Activated T-cell treated with anti-CD3 and anti-CD28 coated beads, Interleukin-2, amount 50 U/mL, for 72 hours (primary cell): ENCODE measurements around the gene UNC13B. TPM values are rescaled to one million over a fixed set of nuclear protein-coding genes. Genes with fewer than 3 reads are reported as not detected.
"Not testable (repeated sequence)": the region's sequence is repeated elsewhere in the genome, so short reads cannot be mapped to it uniquely, and the experiment has no call there.

Experiments used
- ATAC-seq, 2 donors: fragments of 150-1000 bp; cut with Tn5 transposase; replicated peaks in 1 of 2; 2 replicates each; pipeline ENCODE4 v1.10.0; 2021; ENCODE audit warnings: moderate library complexity in 2 of 2, mild to moderate bottlenecking in 1 of 2
- DNase-seq, 2 donors: peaks; one replicate each; pipeline ENCODE4 v3.0.0; 2021 to 2022; ENCODE audit warnings: mixed read lengths in 1 of 2
- H3K27ac Mint-ChIP-seq: one replicate; pipeline ENCODE4 v1.8.0; 2022; ENCODE audit warnings: mild to moderate bottlenecking, moderate library complexity, mixed read lengths
- H3K27me3 Mint-ChIP-seq: one replicate; pipeline ENCODE4 v1.8.0; 2022; ENCODE audit warnings: low read depth, mixed read lengths
- H3K36me3 Mint-ChIP-seq, 2 donors: one replicate each; pipeline ENCODE4 v1.8.0; 2022; ENCODE audit warnings: mixed read lengths in 2 of 2, mild to moderate bottlenecking in 1 of 2; ENCODE audit not compliant: insufficient read depth in 2 of 2
- H3K4me1 Mint-ChIP-seq: one replicate; pipeline ENCODE4 v1.8.0; 2022; ENCODE audit warnings: low read depth, mixed read lengths
- H3K4me3 Mint-ChIP-seq, 2 donors: one replicate each; pipeline ENCODE4 v1.8.0; 2022; ENCODE audit warnings: mild to moderate bottlenecking in 2 of 2, mixed read lengths in 2 of 2, moderate library complexity in 2 of 2
- H3K9me3 Mint-ChIP-seq, 2 donors: one replicate each; pipeline ENCODE4 v1.8.0; 2022; ENCODE audit warnings: mixed read lengths in 2 of 2
- total RNA-seq, 2 donors: library from RNA; stranded (reverse); gene quantifications; one replicate each; pipeline ENCODE4 v1.2.3, GENCODE V29; 2022

Gene UNC13B
- total RNA-seq, 2 donors from 2014 or later: 0.91 to 1.2 TPM

DNA sequence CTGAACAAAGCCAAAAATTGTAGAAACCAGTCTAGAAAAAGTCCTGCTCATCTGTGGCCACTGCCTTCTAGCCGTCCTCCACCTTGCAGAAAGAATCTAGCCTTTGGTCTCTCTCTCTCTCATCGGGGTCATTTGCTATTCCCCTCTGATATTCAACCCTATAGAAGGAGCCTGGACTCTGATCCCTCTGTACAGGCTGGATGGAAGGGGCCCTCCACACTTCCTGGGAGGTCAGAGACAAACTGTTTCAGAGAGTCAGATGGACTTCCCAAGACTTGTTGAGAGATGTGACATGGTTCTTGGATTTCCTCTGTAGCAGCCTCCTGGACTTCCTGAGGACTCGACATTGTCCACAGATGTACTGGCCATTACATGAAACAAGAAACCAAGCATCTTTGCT, 243.1 kb downstream of the UNC13B start:
- Mint-ChIP-seq H3K27me3 (peaks cover 20% of the 10 kb centered on the region), H3K36me3 (no peaks in the 10 kb centered on the region), H3K4me3 (no peak overlapping the region), H3K4me1 (no peaks in the 10 kb centered on the region), H3K9me3 (no peaks in the 10 kb centered on the region), H3K27ac (no peak overlapping the region)
- no peak for ATAC-seq
- no peak for DNase-seq

DNA sequence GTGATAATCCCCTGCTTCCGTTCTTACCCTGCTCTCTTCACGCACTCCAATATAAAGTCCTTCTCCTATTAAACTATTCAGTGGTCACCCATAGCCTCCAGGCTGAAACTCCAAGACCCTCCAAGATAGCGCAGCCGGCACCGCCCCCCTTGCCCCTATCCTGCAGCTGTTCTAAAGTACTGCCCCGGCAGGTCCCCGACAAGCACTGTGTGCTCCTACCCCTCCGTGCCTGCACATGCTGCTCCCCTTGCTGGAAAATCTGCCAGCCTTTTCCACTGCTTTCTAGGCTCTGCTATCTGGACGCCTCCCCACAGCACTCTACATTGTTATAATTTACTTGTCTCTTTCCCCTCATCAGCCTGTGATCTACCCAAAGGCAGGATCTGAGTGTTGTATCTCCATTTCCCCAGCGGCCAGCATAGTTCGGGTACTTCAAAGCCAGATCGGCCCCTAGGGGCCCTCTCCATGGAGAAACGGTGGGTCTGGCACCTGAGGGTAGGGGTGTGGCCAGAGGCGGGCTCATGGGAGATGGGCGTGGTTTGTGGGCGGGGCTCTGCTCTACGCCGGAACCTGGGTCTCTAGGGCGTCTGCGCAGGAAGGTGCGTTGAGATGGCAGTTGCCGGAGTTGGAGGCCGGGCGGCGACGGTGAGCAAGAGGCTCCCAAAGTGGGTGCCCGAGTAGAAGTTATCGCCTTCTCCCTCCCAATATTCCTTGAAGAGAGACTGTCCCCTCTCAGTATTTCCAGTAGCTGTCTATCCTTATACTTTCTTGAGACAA, 244.6 kb downstream of the UNC13B start:
- Mint-ChIP-seq H3K9me3 (no peaks in the 10 kb centered on the region), H3K27ac (no peak overlapping the region), H3K27me3 (peaks cover 20% of the 10 kb centered on the region), H3K4me3 (peak overlapping the region; percentile 3 to 65), H3K36me3 (no peaks in the 10 kb centered on the region), H3K4me1 (no peaks in the 10 kb centered on the region)
- peak; percentile 45 to 61 for DNase-seq
- peak; percentile 66 to 85 for ATAC-seq

DNA sequence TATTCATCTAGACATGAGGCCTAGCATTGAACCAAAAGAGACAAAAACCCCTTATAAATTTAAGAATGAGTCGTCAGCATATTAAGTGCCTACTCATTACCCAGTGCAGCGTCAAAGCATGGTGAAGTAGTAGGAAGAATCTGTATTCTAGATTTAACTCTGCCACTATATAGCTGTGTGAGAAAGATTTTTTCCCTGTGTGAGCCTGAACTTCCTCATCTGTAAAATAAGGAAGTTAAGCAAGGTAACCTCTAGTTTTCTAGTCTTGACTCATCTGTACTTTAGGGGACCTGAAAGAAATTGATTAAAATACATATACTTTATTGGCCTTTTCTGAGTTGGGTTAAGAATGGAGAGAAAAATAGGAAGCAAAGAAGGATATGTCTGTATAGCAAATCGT, 246.0 kb downstream of the UNC13B start:
- peaks cover 15% of the 10 kb centered on the region for H3K27me3 Mint-ChIP-seq
- DNase-seq (no peak), ATAC-seq (no peak)
- H3K4me3 Mint-ChIP-seq: no peak overlapping the region
- no peaks in the 10 kb centered on the region for H3K9me3 Mint-ChIP-seq
- H3K27ac Mint-ChIP-seq: peak overlapping the region; percentile 74
- no peaks in the 10 kb centered on the region for H3K36me3 Mint-ChIP-seq
- H3K4me1 Mint-ChIP-seq: no peaks in the 10 kb centered on the region

DNA sequence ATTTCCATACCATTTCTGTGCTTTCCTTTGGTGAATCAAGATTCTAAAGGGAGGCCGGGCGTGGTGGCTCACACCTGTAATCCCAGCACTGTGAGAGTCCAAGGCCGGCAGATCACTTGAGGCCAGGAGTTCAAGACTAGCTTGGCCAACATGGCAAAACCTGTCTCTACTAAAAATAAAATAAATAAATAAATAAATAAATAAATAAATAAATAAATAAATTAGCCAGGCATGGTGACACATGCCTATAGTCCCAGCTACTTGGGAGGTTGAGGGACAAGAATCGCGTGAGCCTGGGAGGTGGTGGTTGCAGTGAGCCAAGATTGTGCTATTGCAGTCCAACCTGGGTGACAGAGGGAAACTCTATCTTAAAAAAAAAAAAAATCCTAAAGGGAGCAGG, 247.6 kb downstream of the UNC13B start:
- H3K4me3 Mint-ChIP-seq, H3K27ac Mint-ChIP-seq, H3K9me3 Mint-ChIP-seq, H3K4me1 Mint-ChIP-seq, DNase-seq, ATAC-seq, H3K36me3 Mint-ChIP-seq: not testable (repeated sequence)
- peaks cover 15% of the 10 kb centered on the region for H3K27me3 Mint-ChIP-seq

GRCh38 chr9:35414889-35415288, 253.1 kb downstream of the UNC13B start:
- Mint-ChIP-seq H3K27me3 (peaks cover 30% of the 10 kb centered on the region), H3K4me3 (no peak overlapping the region), H3K36me3 (no peaks in the 10 kb centered on the region), H3K27ac (no peak overlapping the region), H3K9me3 (no peaks in the 10 kb centered on the region), H3K4me1 (no peaks in the 10 kb centered on the region)
- DNase-seq (no peak), ATAC-seq (no peak)

GRCh38 chr9:35415402-35416097, 253.7 kb downstream of the UNC13B start:
- Mint-ChIP-seq H3K36me3 (no peaks in the 10 kb centered on the region), H3K4me3 (no peak overlapping the region), H3K27ac (no peak overlapping the region), H3K4me1 (no peaks in the 10 kb centered on the region), H3K27me3 (peaks cover 36% of the 10 kb centered on the region), H3K9me3 (no peaks in the 10 kb centered on the region)
- DNase-seq (no peak), ATAC-seq (no peak)

DNA sequence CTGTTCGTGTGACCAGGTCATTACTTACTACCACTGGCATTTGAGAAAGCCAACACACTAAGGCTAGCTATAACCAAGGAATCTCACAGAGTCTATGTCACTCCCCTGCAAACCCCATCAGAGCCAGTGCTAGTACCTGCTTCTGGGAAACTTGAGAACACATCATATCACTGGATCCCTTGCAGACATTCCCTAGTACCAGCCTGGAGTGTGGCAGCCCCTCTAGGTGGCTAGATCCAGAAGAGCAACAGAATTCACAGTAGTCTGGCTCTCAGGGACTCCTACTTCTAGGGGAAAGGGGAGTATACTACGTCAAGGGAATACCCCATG, 254.3 kb downstream of the UNC13B start:
- H3K9me3 Mint-ChIP-seq: no peaks in the 10 kb centered on the region
- DNase-seq: no peak
- H3K27ac Mint-ChIP-seq: no peak overlapping the region
- no peak overlapping the region for H3K4me3 Mint-ChIP-seq
- no peaks in the 10 kb centered on the region for H3K36me3 Mint-ChIP-seq
- H3K27me3 Mint-ChIP-seq: peaks cover 41% of the 10 kb centered on the region
- no peak for ATAC-seq
- H3K4me1 Mint-ChIP-seq: no peaks in the 10 kb centered on the region

- H3K27ac Mint-ChIP-seq: no peak overlapping the region
- no peaks in the 10 kb centered on the region for H3K4me1 Mint-ChIP-seq
- H3K36me3 Mint-ChIP-seq: no peaks in the 10 kb centered on the region
- H3K4me3 Mint-ChIP-seq: no peak overlapping the region
- DNase-seq: no peak
- H3K9me3 Mint-ChIP-seq: no peaks in the 10 kb centered on the region
- no peak for ATAC-seq
- H3K27me3 Mint-ChIP-seq: peaks cover 61% of the 10 kb centered on the region
Measured at GRCh38 chr9:35422346-35422745, 260.5 kb downstream of the UNC13B start.

GRCh38 chr9:35422753-35423152, 260.9 kb downstream of the UNC13B start:
- no peaks in the 10 kb centered on the region for H3K36me3 Mint-ChIP-seq
- H3K4me3 Mint-ChIP-seq: no peak overlapping the region
- no peaks in the 10 kb centered on the region for H3K9me3 Mint-ChIP-seq
- peaks cover 58% of the 10 kb centered on the region for H3K27me3 Mint-ChIP-seq
- H3K4me1 Mint-ChIP-seq: no peaks in the 10 kb centered on the region
- H3K27ac Mint-ChIP-seq: no peak overlapping the region
- no peak for ATAC-seq
- DNase-seq: no peak

GRCh38 chr9:35423499-35423898, 261.7 kb downstream of the UNC13B start:
- Mint-ChIP-seq H3K4me1 (no peaks in the 10 kb centered on the region), H3K27me3 (peaks cover 57% of the 10 kb centered on the region), H3K9me3 (peaks cover 2% of the 10 kb centered on the region in 2 donors), H3K4me3 (no peak overlapping the region), H3K27ac (no peak overlapping the region), H3K36me3 (peaks cover 0 to 3% of the 10 kb centered on the region in 2 donors)
- no peak for ATAC-seq
- no peak for DNase-seq

DNA sequence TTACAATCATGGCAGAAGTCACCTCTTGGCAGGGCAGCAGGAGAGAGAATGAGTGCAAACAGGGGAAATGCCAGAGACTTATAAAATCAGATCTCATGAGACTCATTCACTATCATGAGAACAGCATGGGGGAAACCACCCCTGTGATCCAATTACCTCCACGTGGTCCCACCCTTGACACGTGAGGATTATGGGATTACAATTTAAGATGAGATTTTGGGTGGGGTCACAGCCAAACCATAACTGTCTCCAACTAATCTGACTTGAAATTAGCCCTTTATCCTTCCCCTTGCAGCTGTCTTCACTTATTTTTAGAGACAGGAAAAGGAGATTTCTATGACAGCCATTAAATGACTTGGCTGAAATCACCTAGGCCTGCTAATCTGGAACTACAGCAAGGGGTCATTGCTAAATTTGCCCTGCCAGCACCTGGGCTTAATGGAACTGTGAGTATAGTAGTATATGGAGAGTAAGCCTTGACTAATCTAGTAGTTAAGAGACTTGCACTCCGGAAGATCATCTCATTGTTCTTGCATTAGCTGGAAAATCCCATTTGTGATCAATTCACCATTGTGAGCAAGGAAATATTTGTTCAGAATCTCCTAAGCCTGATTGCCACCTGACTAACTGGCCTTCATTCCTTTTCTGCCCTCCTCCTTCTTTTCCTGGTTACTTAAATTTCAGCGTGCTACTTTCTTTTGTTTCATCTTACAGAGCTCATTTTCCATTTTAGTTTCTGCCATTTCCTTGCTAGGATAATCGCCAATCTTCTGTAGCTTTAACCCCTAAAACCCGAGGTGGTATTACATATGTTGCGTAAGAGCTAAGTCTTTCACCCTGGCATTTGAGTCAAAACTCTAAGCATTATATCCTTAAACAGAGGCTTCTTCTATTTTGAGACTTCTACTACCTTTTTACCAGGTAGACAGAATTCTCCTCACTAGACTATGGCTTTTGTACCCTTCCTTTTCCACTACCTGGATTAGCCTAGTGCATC, 262.8 kb downstream of the UNC13B start:
- no peaks in the 10 kb centered on the region for H3K4me1 Mint-ChIP-seq
- no peak for ATAC-seq
- DNase-seq: no peak
- peaks cover 0 to 3% of the 10 kb centered on the region in 2 donors for H3K36me3 Mint-ChIP-seq
- no peak overlapping the region for H3K4me3 Mint-ChIP-seq
- no peak overlapping the region for H3K27ac Mint-ChIP-seq
- H3K27me3 Mint-ChIP-seq: peaks cover 57% of the 10 kb centered on the region
- peaks cover 2% of the 10 kb centered on the region in 2 donors for H3K9me3 Mint-ChIP-seq

- Mint-ChIP-seq H3K27me3 (peaks cover 44% of the 10 kb centered on the region), H3K9me3 (peaks cover 2% of the 10 kb centered on the region in 2 donors), H3K4me3 (no peak overlapping the region), H3K27ac (no peak overlapping the region), H3K4me1 (no peaks in the 10 kb centered on the region), H3K36me3 (peaks cover 0 to 3% of the 10 kb centered on the region in 2 donors)
- ATAC-seq: no peak
- DNase-seq: no peak
Measured at GRCh38 chr9:35426627-35427026, 264.8 kb downstream of the UNC13B start.

DNA sequence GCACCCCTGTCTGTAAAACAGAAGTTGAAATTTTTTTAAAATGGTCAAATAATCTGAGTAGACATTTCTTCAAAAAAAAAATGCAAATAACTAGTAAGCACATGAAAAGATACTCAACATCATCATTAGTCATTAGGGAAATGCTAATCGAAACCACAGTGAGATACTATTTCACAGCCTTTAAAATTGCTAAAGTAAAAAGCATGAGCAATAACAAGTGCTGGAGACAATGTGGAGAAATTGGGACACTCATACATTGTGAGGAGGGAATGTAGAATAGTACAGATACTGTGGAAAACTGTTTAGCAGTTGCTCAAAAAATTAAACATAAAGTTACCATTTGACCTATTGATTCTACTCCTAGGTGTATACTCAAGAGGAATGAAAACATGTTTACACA, 269.7 kb downstream of the UNC13B start:
- H3K4me3 Mint-ChIP-seq: no peak overlapping the region
- no peak for DNase-seq
- no peaks in the 10 kb centered on the region for H3K4me1 Mint-ChIP-seq
- H3K27ac Mint-ChIP-seq: no peak overlapping the region
- peaks cover 40% of the 10 kb centered on the region for H3K27me3 Mint-ChIP-seq
- H3K9me3 Mint-ChIP-seq: peaks cover 2% of the 10 kb centered on the region in 2 donors
- H3K36me3 Mint-ChIP-seq: peaks cover 0 to 3% of the 10 kb centered on the region in 2 donors
- no peak for ATAC-seq
